LNCaP clone FGC (cell line): ENCODE results near the gene AEN.

Experiments used
- DNase-seq: peaks from one replicate; pipeline ENCODE4 v3.0.0-alpha.2; 2011; ENCODE audit warnings: low read depth
- H3K4me3 ChIP-seq: 2 replicates; pipeline ENCODE4 v1.5.1; 2011; ENCODE audit warnings: mild to moderate bottlenecking, low read depth, low read length, control low read depth
- CTCF ChIP-seq: IDR thresholded peaks from 2 replicates; pipeline ENCODE4 v1.5.1; 2012; ENCODE audit warnings: mild to moderate bottlenecking; ENCODE audit not compliant: control insufficient read depth, insufficient read depth; ENCODE audit errors: extremely low read depth

AEN gene

GRCh38 chr15:88650556-88650955 lies 29.4 kb downstream of the AEN start:
- H3K4me3 ChIP-seq = no peak overlapping the region
- DNase-seq = no peak
- no peak for TF ChIP-seq CTCF

GRCh38 chr15:88651136-88651732 lies 30.1 kb downstream of the AEN start:
- DNase-seq = no peak
- no peak overlapping the region for H3K4me3 ChIP-seq
- no peak for TF ChIP-seq CTCF

DNA sequence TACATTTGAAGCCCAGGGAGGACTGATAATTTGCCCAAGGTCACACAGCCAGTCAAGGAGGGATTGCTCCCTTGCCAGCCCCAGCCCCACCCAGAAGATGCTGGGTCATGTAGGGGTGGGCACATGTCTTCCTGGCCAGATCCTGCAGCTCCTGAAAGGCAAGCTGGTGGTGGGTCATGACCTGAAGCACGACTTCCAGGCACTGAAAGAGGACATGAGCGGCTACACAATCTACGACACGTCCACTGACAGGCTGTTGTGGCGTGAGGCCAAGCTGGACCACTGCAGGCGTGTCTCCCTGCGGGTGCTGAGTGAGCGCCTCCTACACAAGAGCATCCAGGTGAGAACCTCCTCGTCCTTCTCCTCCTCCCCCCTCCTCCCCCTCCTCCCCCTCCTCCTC lies 30.8 kb downstream of the AEN start:
- no peak for TF ChIP-seq CTCF

DNA sequence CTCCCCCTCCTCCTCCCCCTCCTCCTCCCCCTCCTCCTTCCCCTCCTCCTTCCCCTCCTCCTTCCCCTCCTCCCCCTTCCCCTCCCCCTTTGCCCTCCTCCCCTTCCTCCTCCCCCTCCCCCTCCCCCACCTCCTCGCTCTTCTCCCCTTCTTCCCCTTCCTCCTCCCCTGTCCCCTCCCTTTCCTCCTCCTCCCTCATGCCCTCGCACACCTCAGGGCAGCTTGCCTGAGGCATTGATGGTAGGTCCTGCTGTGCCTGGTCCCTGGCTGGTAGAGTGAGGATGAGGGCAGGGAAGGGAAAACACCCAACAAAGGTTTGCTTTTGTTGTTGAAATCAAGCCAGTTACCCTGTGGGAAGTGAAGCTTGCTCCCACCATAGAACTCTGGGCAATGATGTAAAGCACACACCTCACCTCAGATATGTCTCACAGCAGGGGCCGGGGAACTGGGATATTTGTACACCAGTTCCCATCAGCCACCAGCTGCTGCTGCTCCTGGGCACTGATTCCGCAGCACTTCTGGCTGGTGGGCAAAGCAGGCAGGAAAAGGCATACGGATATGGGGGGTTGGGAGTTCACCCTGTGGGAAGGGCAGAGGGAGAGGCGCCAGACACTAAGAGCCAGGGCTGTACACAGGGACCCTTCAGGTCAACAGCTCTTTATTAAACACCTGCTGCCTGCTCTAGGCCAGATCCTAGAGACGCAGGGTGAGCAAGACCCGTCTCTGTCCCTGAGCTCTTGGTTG lies 31.5 kb downstream of the AEN start:
- TF ChIP-seq CTCF = no peak
- no peak overlapping the region for H3K4me3 ChIP-seq
- no peak for DNase-seq

More for the DNA sequence above, 30.8 kb downstream of the AEN start:
- no peak for DNase-seq
- no peak overlapping the region for H3K4me3 ChIP-seq

DNA sequence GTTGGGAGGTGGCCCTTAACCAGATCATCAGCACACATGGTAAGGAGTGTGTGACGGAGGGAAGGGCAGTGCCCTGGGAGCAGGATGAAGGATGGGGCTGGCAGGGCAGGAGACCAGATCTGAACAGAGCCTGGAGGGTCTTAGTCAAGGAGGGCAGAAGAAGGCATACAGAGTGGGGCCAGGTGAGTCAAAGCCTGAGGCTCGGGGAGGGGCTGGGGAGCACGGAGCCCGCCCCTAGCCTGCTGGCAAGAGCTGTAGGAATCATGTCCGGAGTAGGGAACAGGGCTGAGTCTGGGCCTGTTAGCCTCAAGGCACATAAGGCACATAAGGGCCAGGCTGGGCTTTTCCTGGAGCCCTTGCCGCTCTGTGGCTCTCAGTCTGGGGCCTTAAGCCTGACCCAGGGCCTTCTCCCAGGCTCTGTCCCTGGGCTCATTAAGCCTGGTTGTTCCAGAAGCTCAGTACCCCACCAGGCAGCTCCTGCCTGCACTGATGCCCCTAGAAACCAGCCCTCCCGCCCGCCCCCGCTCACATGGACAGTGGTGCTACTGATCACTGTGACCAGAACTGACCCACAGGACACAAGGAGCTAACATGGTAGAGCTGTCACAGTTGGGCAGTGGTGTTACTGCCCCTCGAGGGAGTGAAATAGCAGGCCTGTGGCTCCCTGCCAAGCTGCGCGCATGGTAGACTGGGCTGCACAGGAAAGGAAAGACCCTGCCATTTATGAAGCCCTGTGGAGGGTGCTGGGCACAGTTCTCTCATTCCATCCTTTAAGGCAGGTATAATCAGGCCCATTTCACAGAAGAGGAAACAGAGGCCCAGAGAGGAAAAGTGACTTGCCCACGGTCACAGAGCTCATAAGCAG lies 32.3 kb downstream of the AEN start:
- no peak for DNase-seq
- TF ChIP-seq CTCF = no peak
- H3K4me3 ChIP-seq = no peak overlapping the region

DNA sequence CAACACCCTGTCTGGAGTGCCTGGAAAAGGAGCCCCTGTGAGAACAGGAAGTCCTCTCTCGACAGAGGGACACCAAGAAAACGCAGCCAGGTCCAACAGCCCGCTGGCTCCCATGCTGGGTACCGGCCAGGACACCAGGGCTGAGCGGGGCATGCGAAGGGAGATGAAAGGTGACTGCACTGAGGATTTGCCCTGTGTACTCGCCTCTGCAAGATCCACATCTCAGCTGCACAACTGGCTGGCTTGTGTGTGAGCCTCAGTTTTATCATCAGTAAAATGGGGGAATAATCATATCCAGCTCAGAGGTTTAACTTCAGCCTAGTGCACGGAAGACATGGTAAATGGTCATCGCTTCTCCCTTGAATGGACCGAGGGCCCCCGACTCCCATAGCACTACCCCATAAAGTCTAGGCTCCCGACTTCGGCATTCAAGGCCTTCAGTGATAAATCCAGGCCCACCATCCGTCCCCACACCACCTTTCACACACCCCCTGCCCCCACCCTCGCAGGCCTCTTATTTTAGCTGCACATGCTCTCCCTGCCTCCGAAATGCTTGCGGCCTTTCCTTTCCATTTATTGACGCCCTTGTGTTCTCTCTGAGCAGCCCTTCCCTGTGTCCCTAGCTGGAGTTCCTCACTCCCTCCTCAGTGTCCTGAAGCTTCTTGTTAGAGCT lies 33.4 kb downstream of the AEN start:
- no peak overlapping the region for H3K4me3 ChIP-seq
- no peak for DNase-seq
- TF ChIP-seq CTCF = no peak
